Panc1 (cell line): ENCODE data around the gene CEACAM16. TPM values are rescaled to one million over a fixed set of nuclear protein-coding genes. Genes with fewer than 3 reads are reported as not detected.

ENCODE experiments used
- ATAC-seq: fragments of 200-7000 bp; cut with Tn5 transposase; 2 replicates; pipeline ENCODE4 v1.9.1; 2020; ENCODE audit warnings: mild to moderate bottlenecking, moderate library complexity
- BruUV-seq: library from RNA; stranded (reverse); fragments of 400-500 nt; replicated peaks from 2 replicates; lab custom pipeline; 2021; lab: Mats Ljungman, UMichigan
- CTCF ChIA-PET: fragments of 300-600 bp; sonication (Branson Sonifier 250); formaldehyde crosslinking; loops from one replicate; lab custom pipeline; 2022; ENCODE audit warnings: antibody characterized with exemption; lab: Charles Lee
- POLR2A ChIA-PET: fragments of 300-600 bp; sonication (Branson Sonifier 250); formaldehyde crosslinking; loops from one replicate; lab custom pipeline; 2022; ENCODE audit warnings: antibody characterized with exemption; lab: Charles Lee
- DNase-seq: peaks from one replicate; pipeline ENCODE4 v3.0.0-alpha.2; 2010; ENCODE audit warnings: low read depth, low spot score
- H3K27ac ChIP-seq: 2 replicates; pipeline ENCODE4 v1.5.1; 2011; ENCODE audit warnings: mild to moderate bottlenecking, low read length, inconsistent platforms
- H3K27me3 ChIP-seq: fragments of 200-500 bp; sonication (Bioruptor generic); 2 replicates; pipeline ENCODE4 v1.6.0; 2014; ENCODE audit warnings: low read length, inconsistent platforms; ENCODE audit not compliant: control insufficient read depth, insufficient read depth
- H3K36me3 ChIP-seq: fragments of 200-500 bp; sonication (Bioruptor generic); 2 replicates; pipeline ENCODE4 v1.5.1; 2014; ENCODE audit warnings: inconsistent platforms, mild to moderate bottlenecking, low read length, moderate library complexity; ENCODE audit not compliant: control insufficient read depth, insufficient read depth
- H3K4me1 ChIP-seq: 2 replicates; pipeline ENCODE4 v1.5.1; 2011; ENCODE audit warnings: inconsistent platforms, mild to moderate bottlenecking, low read length, moderate library complexity; ENCODE audit not compliant: control insufficient read depth, insufficient read depth
- H3K4me3 ChIP-seq, 2 experiments: 2 replicates each; pipeline ENCODE4 v1.5.1; 2011 to 2012; ENCODE audit warnings: low read depth in 2 of 2, low read length in 2 of 2, mild to moderate bottlenecking in 2 of 2, inconsistent platforms in 1 of 2, moderate library complexity in 1 of 2
- H3K9me3 ChIP-seq: fragments of 200-500 bp; sonication (Bioruptor generic); 2 replicates; pipeline ENCODE4 v1.5.1; 2014; ENCODE audit warnings: low read depth, mild to moderate bottlenecking, inconsistent platforms, low read length, moderate library complexity; ENCODE audit not compliant: control insufficient read depth, insufficient read depth
- POLR2AphosphoS5 ChIP-seq: IDR thresholded peaks from 2 replicates; pipeline ENCODE4 v1.6.1; 2012; ENCODE audit warnings: mild to moderate bottlenecking, low read depth, low read length, moderate library complexity
- SIN3A ChIP-seq: IDR thresholded peaks from 2 replicates; pipeline ENCODE4 v1.6.1; 2012; ENCODE audit warnings: low read depth, mild to moderate bottlenecking, low read length, moderate library complexity, borderline replicate concordance; ENCODE audit not compliant: insufficient read depth
- TCF7L2 ChIP-seq: IDR thresholded peaks from 2 replicates; pipeline ENCODE4 v1.6.1; 2011; ENCODE audit warnings: mild to moderate bottlenecking, low read depth, low read length, inconsistent platforms
- in situ Hi-C: cut with HindIII; loops from 2 replicates; pipeline ENCODE4 v1.10.0; 2016; ENCODE audit warnings: low sequenced_read_pairs, low pct_unique_long_range_greater_than_20kb
- intact Hi-C: fragments of 100-400 bp; cut with micrococcal nuclease; formaldehyde crosslinking; loops from one replicate; pipeline ENCODE4 v1.10.0; 2022; ENCODE audit not compliant: unreplicated experiment
- total RNA-seq: library from RNA; stranded (reverse); gene quantifications from one replicate; pipeline ENCODE4 v1.2.1, GENCODE V29; 2021; ENCODE audit not compliant: unreplicated experiment
- TF ChIP-seq, protein P1 (sequence below): fragments of 450-650 bp; IDR thresholded peaks from 2 replicates; pipeline ENCODE4 v1.5.1; 2017; ENCODE audit warnings: mild to moderate bottlenecking
- TF ChIP-seq, protein P2 (sequence below), 2 experiments: IDR thresholded peaks; 2 replicates each; pipeline ENCODE4 v1.6.1; 2011 to 2012; ENCODE audit warnings: low read depth in 2 of 2, control low read depth in 1 of 2, low read length in 1 of 2, mild to moderate bottlenecking in 1 of 2, moderate library complexity in 1 of 2; ENCODE audit not compliant: insufficient read depth in 1 of 2

The CEACAM16 gene
- total RNA-seq, 1 experiment from 2014 or later, result not detected

DNA sequence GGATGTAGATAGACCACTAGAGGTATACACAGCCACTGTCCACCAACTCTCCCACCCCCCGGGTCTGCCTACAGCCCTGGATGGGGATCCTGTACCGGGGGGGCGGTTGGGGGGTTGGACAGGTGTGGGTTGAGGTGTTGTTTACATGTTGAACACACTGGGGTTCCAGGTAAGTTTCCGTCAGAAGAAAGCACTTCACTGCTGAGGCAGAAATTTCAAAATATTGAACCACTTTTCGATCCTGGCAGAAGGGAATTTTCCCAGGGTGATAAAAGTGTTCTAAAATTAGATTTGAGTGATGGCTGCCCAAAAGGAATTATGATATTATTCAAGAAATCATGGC is 6.6 kb upstream of the CEACAM16 start:
- no peaks in the 10 kb centered on the region for H3K9me3 ChIP-seq
- POLR2A ChIA-PET, result interaction anchor here (0.5 kb wide), 1 partner anchor 25 kb away, joined by 3 read pairs; no protein-coding TSS in a partner anchor
- intact Hi-C loops (no loop called here), in situ Hi-C loops (no loop called here)
- peak overlapping the region in 1 of 2 experiments; percentile 1; a peak in 1 of 4 replicates for H3K4me3 ChIP-seq
- DNase-seq (no peak), ATAC-seq (peak; percentile 6)
- no TSS peak for BruUV-seq
- H3K36me3 ChIP-seq, result no peaks in the 10 kb centered on the region
- CTCF ChIA-PET, result no interaction called here
- H3K4me1 ChIP-seq, result peaks cover 17% of the 10 kb centered on the region
- no peak for TF ChIP-seq POLR2AphosphoS5
- no peak for TF ChIP-seq TCF7L2
- TF ChIP-seq, protein P1, sequence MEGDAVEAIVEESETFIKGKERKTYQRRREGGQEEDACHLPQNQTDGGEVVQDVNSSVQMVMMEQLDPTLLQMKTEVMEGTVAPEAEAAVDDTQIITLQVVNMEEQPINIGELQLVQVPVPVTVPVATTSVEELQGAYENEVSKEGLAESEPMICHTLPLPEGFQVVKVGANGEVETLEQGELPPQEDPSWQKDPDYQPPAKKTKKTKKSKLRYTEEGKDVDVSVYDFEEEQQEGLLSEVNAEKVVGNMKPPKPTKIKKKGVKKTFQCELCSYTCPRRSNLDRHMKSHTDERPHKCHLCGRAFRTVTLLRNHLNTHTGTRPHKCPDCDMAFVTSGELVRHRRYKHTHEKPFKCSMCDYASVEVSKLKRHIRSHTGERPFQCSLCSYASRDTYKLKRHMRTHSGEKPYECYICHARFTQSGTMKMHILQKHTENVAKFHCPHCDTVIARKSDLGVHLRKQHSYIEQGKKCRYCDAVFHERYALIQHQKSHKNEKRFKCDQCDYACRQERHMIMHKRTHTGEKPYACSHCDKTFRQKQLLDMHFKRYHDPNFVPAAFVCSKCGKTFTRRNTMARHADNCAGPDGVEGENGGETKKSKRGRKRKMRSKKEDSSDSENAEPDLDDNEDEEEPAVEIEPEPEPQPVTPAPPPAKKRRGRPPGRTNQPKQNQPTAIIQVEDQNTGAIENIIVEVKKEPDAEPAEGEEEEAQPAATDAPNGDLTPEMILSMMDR, result no peak
- TF ChIP-seq, protein P2, sequence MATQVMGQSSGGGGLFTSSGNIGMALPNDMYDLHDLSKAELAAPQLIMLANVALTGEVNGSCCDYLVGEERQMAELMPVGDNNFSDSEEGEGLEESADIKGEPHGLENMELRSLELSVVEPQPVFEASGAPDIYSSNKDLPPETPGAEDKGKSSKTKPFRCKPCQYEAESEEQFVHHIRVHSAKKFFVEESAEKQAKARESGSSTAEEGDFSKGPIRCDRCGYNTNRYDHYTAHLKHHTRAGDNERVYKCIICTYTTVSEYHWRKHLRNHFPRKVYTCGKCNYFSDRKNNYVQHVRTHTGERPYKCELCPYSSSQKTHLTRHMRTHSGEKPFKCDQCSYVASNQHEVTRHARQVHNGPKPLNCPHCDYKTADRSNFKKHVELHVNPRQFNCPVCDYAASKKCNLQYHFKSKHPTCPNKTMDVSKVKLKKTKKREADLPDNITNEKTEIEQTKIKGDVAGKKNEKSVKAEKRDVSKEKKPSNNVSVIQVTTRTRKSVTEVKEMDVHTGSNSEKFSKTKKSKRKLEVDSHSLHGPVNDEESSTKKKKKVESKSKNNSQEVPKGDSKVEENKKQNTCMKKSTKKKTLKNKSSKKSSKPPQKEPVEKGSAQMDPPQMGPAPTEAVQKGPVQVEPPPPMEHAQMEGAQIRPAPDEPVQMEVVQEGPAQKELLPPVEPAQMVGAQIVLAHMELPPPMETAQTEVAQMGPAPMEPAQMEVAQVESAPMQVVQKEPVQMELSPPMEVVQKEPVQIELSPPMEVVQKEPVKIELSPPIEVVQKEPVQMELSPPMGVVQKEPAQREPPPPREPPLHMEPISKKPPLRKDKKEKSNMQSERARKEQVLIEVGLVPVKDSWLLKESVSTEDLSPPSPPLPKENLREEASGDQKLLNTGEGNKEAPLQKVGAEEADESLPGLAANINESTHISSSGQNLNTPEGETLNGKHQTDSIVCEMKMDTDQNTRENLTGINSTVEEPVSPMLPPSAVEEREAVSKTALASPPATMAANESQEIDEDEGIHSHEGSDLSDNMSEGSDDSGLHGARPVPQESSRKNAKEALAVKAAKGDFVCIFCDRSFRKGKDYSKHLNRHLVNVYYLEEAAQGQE (IDR thresholded peaks at IDR 0.05; ENCODE audit: insufficient read depth in 1 of 2, low read depth in 2 of 2, low read length in 1 of 2), result no peak
- no peaks in the 10 kb centered on the region for H3K27me3 ChIP-seq
- peak overlapping the region; percentile 87 for H3K27ac ChIP-seq

DNA sequence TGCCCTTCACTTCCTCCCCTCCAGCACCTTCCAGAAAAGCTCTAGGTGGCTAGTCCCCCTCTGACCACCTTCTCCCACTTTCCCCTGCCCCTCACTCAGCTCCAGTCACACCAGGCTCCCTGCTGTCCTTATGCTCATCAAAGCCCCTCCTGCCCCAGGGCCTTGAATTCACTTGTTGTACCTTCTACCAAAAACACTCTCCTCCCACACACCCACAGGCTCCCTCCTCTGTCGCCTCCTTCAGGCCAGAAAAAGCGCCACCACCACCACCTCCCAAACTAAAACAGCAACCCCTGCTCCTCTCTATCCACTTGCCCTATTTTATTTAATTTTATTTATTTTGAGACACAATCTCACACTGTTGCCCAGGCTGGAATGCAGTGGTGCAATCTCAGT is 4.8 kb upstream of the CEACAM16 start:
- H3K4me3 ChIP-seq, result no peak overlapping the region
- intact Hi-C loops, result no loop called here

More for the DNA sequence above, 4.8 kb upstream of the CEACAM16 start:
- H3K27ac ChIP-seq, result peak overlapping the region; percentile 52; the same call in 1 of the 2 replicates
- H3K27me3 ChIP-seq, result no peaks in the 10 kb centered on the region
- no peaks in the 10 kb centered on the region for H3K9me3 ChIP-seq
- TF ChIP-seq TCF7L2 (no peak), POLR2AphosphoS5 (no peak), SIN3A (no peak)
- TF ChIP-seq, protein P2 (IDR thresholded peaks at IDR 0.05; ENCODE audit: insufficient read depth in 1 of 2, low read depth in 2 of 2, low read length in 1 of 2), result no peak
- TF ChIP-seq, protein P1, result no peak
- peaks cover 17% of the 10 kb centered on the region for H3K4me1 ChIP-seq
- H3K36me3 ChIP-seq, result no peaks in the 10 kb centered on the region
- ATAC-seq (no peak), DNase-seq (no peak)
- ChIA-PET POLR2A (interaction anchor here (0.6 kb wide), 1 partner anchor 12 kb away, joined by 3 read pairs; no protein-coding TSS in a partner anchor), CTCF (no interaction called here)
- BruUV-seq, result no TSS peak
- in situ Hi-C loops, result no loop called here
